Right lobe of liver (tissue), 6 donors: ENCODE results near the gene BRPF3. TPM values are rescaled to one million over a fixed set of nuclear protein-coding genes. Genes with fewer than 3 reads are reported as not detected.

ENCODE experiments used
- ATAC-seq, 4 donors: fragments of 200-7000 bp; cut with Tn5 transposase; one replicate each; pipeline ENCODE4 v1.9.1; 2020; ENCODE audit warnings: mild to moderate bottlenecking in 4 of 4, moderate library complexity in 4 of 4
- DNase-seq, 3 donors: peaks; one replicate each; pipeline ENCODE4 v3.0.0-alpha.2; 2020
- H3K27ac ChIP-seq, 3 donors: fragments of 200-600 bp; one replicate each; pipeline ENCODE4 v1.8.0; 2022
- H3K27me3 ChIP-seq, 2 donors: fragments of 200-600 bp; one replicate each; pipeline ENCODE4 v1.8.0; 2022
- H3K36me3 ChIP-seq, 4 donors: fragments of 200-600 bp; sonication (generic) in 1 of 4; one replicate each; pipeline versions ENCODE4 v1.5.1 to v1.8.0; 2017 to 2022; ENCODE audit warnings: control low read depth in 1 of 4
- H3K4me1 ChIP-seq, 4 donors: fragments of 200-600 bp; sonication (generic) in 1 of 4; one replicate each; pipeline versions ENCODE4 v1.5.1 to v1.8.0; 2017 to 2022; ENCODE audit warnings: control low read depth in 1 of 4
- H3K4me3 ChIP-seq, 3 donors: fragments of 200-600 bp; one replicate each; pipeline ENCODE4 v1.8.0; 2022
- H3K9me3 ChIP-seq, 4 donors: fragments of 200-600 bp; sonication (generic) in 1 of 4; one replicate each; pipeline versions ENCODE4 v1.5.1 to v1.8.0; 2017 to 2022; ENCODE audit warnings: control low read depth in 1 of 4
- CTCF ChIP-seq, 4 donors: fragments of 200-600 bp in 3 of 4; fragments of 450-650 bp in 1 of 4; IDR thresholded peaks; one replicate each; pipeline versions ENCODE4 v1.5.1 to v1.8.0; 2016 to 2022; ENCODE audit warnings: antibody characterized with exemption in 4 of 4, mild to moderate bottlenecking in 2 of 4
- POLR2A ChIP-seq: fragments of 450-650 bp; IDR thresholded peaks from one replicate; pipeline ENCODE4 v1.6.1; 2017; ENCODE audit warnings: antibody characterized with exemption, mild to moderate bottlenecking
- WGBS: methylation state at CpG from one replicate; pipeline ENCODE4 v1.1.6; 2018; ENCODE audit warnings: low coverage, low lambda C conversion rate; ENCODE audit not compliant: insufficient coverage; ENCODE audit errors: missing lambda C conversion rate; 5-methylcytosine and 5-hydroxymethylcytosine counted together
- intact Hi-C, 2 donors: fragments of 100-400 bp; cut with DNase I; formaldehyde crosslinking; loops; one replicate each; pipeline versions ENCODE4 v1.11.2 to v1.14.1; 2022
- total RNA-seq, 6 experiments: library from RNA; depleted of rRNA in 2 of 6; stranded (reverse); fragments of >200 nt in 2 of 6; fragmentation: NEBNext Ultra II Directional in 3 of 6; extraction: Animal tissue kit (Norgen Biotek cat#: 25700) in 3 of 6; gene quantifications; one replicate each; pipeline versions ENCODE4 v1.1.0 to v1.2.4, GENCODE V29; 2016 to 2023
- donor health status: DM: no; HTN: yes; CAD: no.
- donor health status: DM: no; HTN: no; CAD: no.
- donor health status: DM: no; HTN: no; CAD: no.
- donor health status: DM: no; HTN: yes; CAD: no.
- donor health status: DM: no; HTN: yes; CAD: no.

Gene BRPF3
- total RNA-seq, 6 experiments from 2014 or later, result 14.2 to 20.8 (median 18.6) TPM

GRCh38 chr6:36170704-36171103 lies 25.8 kb upstream of the BRPF3 start:
- 97% methylated on average over 2 of the region's 2 CpGs for WGBS
- TF ChIP-seq CTCF (IDR thresholded peaks at IDR 0.05), result no peak
- no peak for TF ChIP-seq POLR2A
- ATAC-seq (no peak), DNase-seq (no peak)
- H3K9me3 ChIP-seq, result no peaks in the 10 kb centered on the region
- H3K27ac ChIP-seq, result no peak overlapping the region
- intact Hi-C loops, result no loop called here
- H3K27me3 ChIP-seq, result no peaks in the 10 kb centered on the region
- H3K36me3 ChIP-seq, result no peaks in the 10 kb centered on the region
- H3K4me1 ChIP-seq, result no peaks in the 10 kb centered on the region
- H3K4me3 ChIP-seq, result no peak overlapping the region

DNA sequence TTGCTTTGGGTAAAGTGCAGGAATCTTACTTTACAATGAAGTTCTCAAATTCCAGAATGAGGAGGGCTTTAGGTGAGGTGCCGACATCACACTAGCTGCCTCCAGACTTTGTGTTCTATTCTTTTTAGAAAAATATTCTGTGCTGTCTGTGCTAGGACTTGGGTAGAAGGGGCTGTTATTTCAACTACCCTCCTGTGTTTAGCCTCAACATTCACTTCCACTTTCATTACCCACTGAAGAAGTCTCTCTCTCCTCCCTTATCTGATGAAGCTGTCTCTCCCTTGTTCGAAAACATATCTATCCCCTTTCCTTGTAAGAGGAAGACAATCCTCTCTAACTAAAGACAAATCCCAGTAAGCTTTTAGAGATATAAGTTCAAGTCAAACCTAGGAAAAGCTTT lies 25.0 kb upstream of the BRPF3 start:
- Histone ChIP-seq H3K27me3 (no peaks in the 10 kb centered on the region), H3K27ac (no peak overlapping the region), H3K4me3 (no peak overlapping the region), H3K4me1 (no peaks in the 10 kb centered on the region), H3K36me3 (no peaks in the 10 kb centered on the region), H3K9me3 (no peaks in the 10 kb centered on the region)
- WGBS, result 64% methylated on average over 2 of the region's 2 CpGs
- no peak for ATAC-seq
- DNase-seq, result no peak
- intact Hi-C loops, result no loop called here
- TF ChIP-seq CTCF (IDR thresholded peaks at IDR 0.05), result no peak
- TF ChIP-seq POLR2A, result no peak

DNA sequence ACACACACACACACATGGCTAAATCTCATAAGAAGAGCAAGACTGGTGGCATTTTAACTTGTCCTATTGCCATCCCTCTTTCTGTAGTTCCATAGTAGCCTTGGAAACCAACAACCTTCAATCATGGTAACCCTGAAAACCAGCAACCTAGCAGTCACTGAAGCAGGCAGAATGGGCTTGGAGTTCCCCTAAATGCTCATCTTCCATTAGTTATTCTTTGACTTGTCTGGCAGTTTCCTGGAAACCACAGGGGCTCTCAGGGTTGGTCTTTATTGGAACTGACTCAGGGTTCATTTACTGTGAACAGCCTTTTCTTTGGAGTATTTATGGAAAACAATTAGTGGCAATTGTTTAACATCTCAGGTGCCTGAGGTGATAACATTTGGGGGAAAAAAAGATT lies 19.4 kb upstream of the BRPF3 start:
- no peak overlapping the region for H3K27ac ChIP-seq
- intact Hi-C loops, result no loop called here
- H3K36me3 ChIP-seq, result no peaks in the 10 kb centered on the region
- TF ChIP-seq CTCF (IDR thresholded peaks at IDR 0.05) (no peak), POLR2A (no peak)
- H3K9me3 ChIP-seq, result no peaks in the 10 kb centered on the region
- no peak for ATAC-seq
- H3K4me3 ChIP-seq, result no peak overlapping the region
- no peak for DNase-seq
- H3K27me3 ChIP-seq, result no peaks in the 10 kb centered on the region
- no peaks in the 10 kb centered on the region for H3K4me1 ChIP-seq

- H3K36me3 ChIP-seq, result no peaks in the 10 kb centered on the region
- no peak for TF ChIP-seq POLR2A
- TF ChIP-seq CTCF (IDR thresholded peaks at IDR 0.05), result no peak
- DNase-seq (no peak), ATAC-seq (no peak)
- H3K9me3 ChIP-seq, result no peaks in the 10 kb centered on the region
- no peaks in the 10 kb centered on the region for H3K4me1 ChIP-seq
- H3K4me3 ChIP-seq, result no peak overlapping the region
- H3K27ac ChIP-seq, result no peak overlapping the region
- intact Hi-C loops, result no loop called here
- no peaks in the 10 kb centered on the region for H3K27me3 ChIP-seq
These were observed 18.0 kb upstream of the BRPF3 start for GRCh38 chr6:36178544-36178943.

DNA sequence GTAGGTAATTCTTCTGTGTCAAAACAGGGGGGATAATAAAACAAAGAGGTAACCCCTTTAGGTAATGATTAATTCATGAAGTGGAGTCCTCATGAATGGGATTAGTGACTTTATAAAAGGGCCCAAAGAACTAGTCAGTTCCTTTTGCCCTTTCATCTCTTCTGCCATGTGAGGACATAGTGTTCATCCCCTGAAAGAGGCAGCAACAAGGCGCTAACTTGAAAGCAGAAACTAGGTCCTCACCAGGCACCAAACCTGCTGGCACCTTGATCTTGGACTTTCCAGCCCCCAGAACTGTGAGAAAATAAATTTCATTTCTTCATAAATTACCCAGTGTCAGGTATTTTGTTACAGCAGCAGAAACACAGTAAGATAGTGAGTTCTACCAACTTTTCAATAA lies 16.4 kb upstream of the BRPF3 start:
- H3K4me3 ChIP-seq, result no peak overlapping the region
- H3K36me3 ChIP-seq, result no peaks in the 10 kb centered on the region
- intact Hi-C loops, result no loop called here
- no peaks in the 10 kb centered on the region for H3K9me3 ChIP-seq
- no peaks in the 10 kb centered on the region for H3K27me3 ChIP-seq
- no peak overlapping the region for H3K27ac ChIP-seq
- TF ChIP-seq POLR2A (no peak), CTCF (IDR thresholded peaks at IDR 0.05) (no peak)
- no peaks in the 10 kb centered on the region for H3K4me1 ChIP-seq
- no peak for ATAC-seq
- no peak for DNase-seq
- WGBS, result 86% methylated on average over 1 of the region's 1 CpG
